Karpas-422 (cell line): ENCODE results near the gene VCAM1. TPM values are rescaled to one million over a fixed set of nuclear protein-coding genes. Genes with fewer than 3 reads are reported as not detected.

Experiments
- DNase-seq: peaks from one replicate; pipeline ENCODE4 v3.0.0-alpha.2; 2015
- H2AFZ ChIP-seq: fragments of 200-600 bp; sonication (generic); 2 replicates; pipeline ENCODE4 v1.6.1; 2014; ENCODE audit warnings: antibody characterized with exemption, low read length, mixed read lengths
- H3K27ac ChIP-seq: fragments of 200-600 bp; sonication (generic); 2 replicates; pipeline ENCODE4 v1.5.1; 2014; ENCODE audit warnings: mild to moderate bottlenecking, low read length, moderate library complexity
- H3K27me3 ChIP-seq: fragments of 200-600 bp; sonication (generic); 2 replicates; pipeline ENCODE4 v1.6.1; 2014; ENCODE audit warnings: low read length, mixed read lengths
- H3K36me3 ChIP-seq: fragments of 200-600 bp; sonication (generic); 2 replicates; pipeline ENCODE4 v1.6.1; 2014; ENCODE audit warnings: low read length, mixed read lengths; ENCODE audit not compliant: insufficient read depth
- H3K4me1 ChIP-seq: fragments of 200-600 bp; sonication (generic); 2 replicates; pipeline ENCODE4 v1.6.1; 2014; ENCODE audit warnings: mild to moderate bottlenecking, low read length, mixed read lengths
- H3K4me2 ChIP-seq: fragments of 200-600 bp; sonication (generic); 2 replicates; pipeline ENCODE4 v1.6.1; 2014; ENCODE audit warnings: low read length, low read depth, mild to moderate bottlenecking; ENCODE audit not compliant: poor library complexity, severe bottlenecking
- H3K4me3 ChIP-seq: fragments of 200-600 bp; sonication (generic); 2 replicates; pipeline ENCODE4 v1.5.1; 2014; ENCODE audit warnings: mild to moderate bottlenecking, antibody characterized with exemption, low read length, mixed read lengths
- H3K79me2 ChIP-seq: fragments of 200-600 bp; sonication (generic); 2 replicates; pipeline ENCODE4 v1.6.1; 2014; ENCODE audit warnings: mild to moderate bottlenecking, low read length, mixed read lengths
- H3K9ac ChIP-seq: fragments of 200-600 bp; sonication (generic); 2 replicates; pipeline ENCODE4 v1.6.0; 2014; ENCODE audit warnings: low read length
- H3K9me2 ChIP-seq: fragments of 200-600 bp; sonication (generic), shearing (Covaris generic); replicated peaks from 2 replicates; pipeline ENCODE4 v1.6.0; 2014; ENCODE audit warnings: mild to moderate bottlenecking, low read length, moderate library complexity; ENCODE audit not compliant: insufficient read depth
- H3K9me3 ChIP-seq: fragments of 300-700, 200-600 bp; sonication (generic); 2 replicates; pipeline ENCODE4 v1.6.1; 2014; ENCODE audit warnings: low read length, mixed read lengths
- H4K20me1 ChIP-seq: fragments of 200-600 bp; sonication (generic); 2 replicates; pipeline ENCODE4 v1.6.1; 2014; ENCODE audit warnings: mild to moderate bottlenecking, antibody characterized with exemption, low read length, low read depth; ENCODE audit not compliant: insufficient read depth
- total RNA-seq: library from RNA; depleted of rRNA; stranded (reverse); fragments of >200 nt; shearing (Covaris generic); gene quantifications from 2 replicates; pipeline ENCODE4 v1.2.3, GENCODE V29; 2014; ENCODE audit warnings: low replicate concordance; rRNA removed

VCAM1 gene
- total RNA-seq = not detected in 2 replicates

- H3K9me2 ChIP-seq = 0 out of 2 replicates have a peak, but pooled peaks cover 3% of the 10 kb centered on the region
- no peak within 1 kb of the TSS for H3K9ac ChIP-seq
- H3K36me3 ChIP-seq = no peaks in the 10 kb centered on the region
- no peak for DNase-seq
- no peak within 1 kb of the TSS for H3K27ac ChIP-seq
- no peak within 1 kb of the TSS for H2AFZ ChIP-seq
- no peaks in the 10 kb centered on the region for H4K20me1 ChIP-seq
- no peaks in the 10 kb centered on the region for H3K79me2 ChIP-seq
- H3K4me3 ChIP-seq = no peak within 1 kb of the TSS
- H3K27me3 ChIP-seq = no peaks in the 10 kb centered on the region
- H3K4me1 ChIP-seq = no peaks in the 10 kb centered on the region
- H3K4me2 ChIP-seq = no peak within 1 kb of the TSS
- H3K9me3 ChIP-seq = no peaks in the 10 kb centered on the region
These were observed at the start of gene VCAM1 for GRCh38 chr1:100719490-100719889. VCAM1 (plus strand) TSS chr1:100719742; CDS start chr1:100719861, 119 bp downstream.

GRCh38 chr1:100670083-100670482 lies 49.5 kb upstream of the VCAM1 start:
- H3K9me3 ChIP-seq = no peaks in the 10 kb centered on the region

GRCh38 chr1:100671601-100672000 lies 47.9 kb upstream of the VCAM1 start:
- Histone ChIP-seq H3K36me3 (no peaks in the 10 kb centered on the region), H3K4me1 (no peaks in the 10 kb centered on the region), H3K27me3 (no peaks in the 10 kb centered on the region), H3K9me2 (no peaks in the 10 kb centered on the region), H3K9ac (no peak overlapping the region), H3K9me3 (no peaks in the 10 kb centered on the region), H2AFZ (no peak overlapping the region), H3K4me3 (no peak overlapping the region), H3K79me2 (no peaks in the 10 kb centered on the region), H4K20me1 (no peaks in the 10 kb centered on the region), H3K4me2 (no peak overlapping the region), H3K27ac (no peak overlapping the region)
- no peak for DNase-seq

More at GRCh38 chr1:100670083-100670482, 49.5 kb upstream of the VCAM1 start:
- no peaks in the 10 kb centered on the region for H4K20me1 ChIP-seq
- no peak for DNase-seq
- no peak overlapping the region for H3K9ac ChIP-seq
- H3K36me3 ChIP-seq = no peaks in the 10 kb centered on the region
- H3K4me3 ChIP-seq = no peak overlapping the region
- H3K4me2 ChIP-seq = no peak overlapping the region
- no peaks in the 10 kb centered on the region for H3K4me1 ChIP-seq
- H2AFZ ChIP-seq = no peak overlapping the region
- no peaks in the 10 kb centered on the region for H3K27me3 ChIP-seq
- H3K9me2 ChIP-seq = no peaks in the 10 kb centered on the region
- no peak overlapping the region for H3K27ac ChIP-seq
- H3K79me2 ChIP-seq = no peaks in the 10 kb centered on the region

DNA sequence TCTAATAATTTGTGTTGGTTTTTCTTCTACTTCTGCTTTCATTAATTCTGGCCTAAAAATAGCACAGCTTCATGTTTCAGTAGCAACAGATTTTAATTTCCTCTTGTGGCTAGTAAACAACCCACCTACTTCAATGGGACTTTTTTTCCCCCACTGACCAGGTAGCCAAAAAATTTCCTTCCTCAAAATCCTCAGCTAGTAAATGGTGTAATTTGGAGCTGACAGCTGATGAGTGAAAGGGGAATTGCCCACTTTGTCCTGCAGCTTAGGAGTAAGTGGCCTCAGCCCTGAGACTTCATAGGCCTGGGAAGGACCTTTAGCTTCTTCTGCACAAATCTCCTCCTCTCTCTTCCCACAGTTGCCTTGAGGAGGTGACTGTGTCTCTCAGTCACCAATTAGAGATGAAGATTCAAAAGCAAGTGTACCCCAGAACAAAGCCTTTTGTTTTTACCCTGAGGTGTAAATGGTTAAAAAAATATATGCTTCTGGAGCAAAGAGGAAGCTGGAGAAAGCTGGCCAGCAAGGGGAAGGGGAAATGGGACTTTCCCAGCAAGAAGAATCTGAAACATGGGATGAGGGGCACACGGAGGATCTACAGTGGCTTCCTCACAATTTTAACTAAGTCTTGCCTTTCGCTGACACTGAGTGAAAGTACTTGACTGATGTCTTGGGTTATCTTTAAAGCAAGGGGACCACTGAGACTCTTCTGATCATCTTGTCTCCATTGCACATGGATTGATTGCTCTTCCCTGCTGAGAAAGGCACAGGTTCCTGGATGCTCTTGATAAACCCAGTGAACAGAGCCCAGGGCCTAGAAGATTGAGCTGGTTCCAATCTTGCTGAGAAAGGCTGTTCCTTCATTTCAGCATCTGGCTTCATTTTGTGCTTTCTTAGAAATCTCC lies 35.8 kb upstream of the VCAM1 start:
- H3K4me2 ChIP-seq = no peak overlapping the region
- H3K27me3 ChIP-seq = no peaks in the 10 kb centered on the region
- H3K79me2 ChIP-seq = no peaks in the 10 kb centered on the region
- H2AFZ ChIP-seq = no peak overlapping the region
- no peaks in the 10 kb centered on the region for H3K4me1 ChIP-seq
- no peaks in the 10 kb centered on the region for H3K36me3 ChIP-seq
- H3K4me3 ChIP-seq = no peak overlapping the region
- no peak overlapping the region for H3K9ac ChIP-seq
- no peaks in the 10 kb centered on the region for H4K20me1 ChIP-seq
- H3K27ac ChIP-seq = no peak overlapping the region
- H3K9me2 ChIP-seq = no peaks in the 10 kb centered on the region
- no peaks in the 10 kb centered on the region for H3K9me3 ChIP-seq
- no peak for DNase-seq

DNA sequence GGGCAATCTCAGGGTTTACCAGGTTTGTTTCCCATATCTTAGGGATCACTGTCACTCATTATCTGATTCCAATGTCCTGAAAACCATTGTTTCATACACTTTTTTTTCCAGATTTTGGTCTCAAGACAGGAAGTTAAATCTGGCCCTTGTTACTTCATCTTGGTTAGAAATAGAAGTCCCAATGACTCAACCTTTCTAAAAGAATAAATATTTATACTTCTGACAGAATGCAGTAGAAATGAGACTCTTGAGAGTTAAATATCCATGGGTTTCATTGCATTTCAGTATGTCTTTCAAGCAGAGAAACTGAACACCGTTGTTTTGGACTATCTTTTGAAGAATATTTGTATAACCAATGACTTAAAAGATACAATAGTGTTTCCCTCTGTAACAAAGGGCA lies 19.8 kb upstream of the VCAM1 start:
- Histone ChIP-seq H2AFZ (no peak overlapping the region), H3K27me3 (no peaks in the 10 kb centered on the region)

GRCh38 chr1:100700586-100700985 lies 19.0 kb upstream of the VCAM1 start:
- no peaks in the 10 kb centered on the region for H3K36me3 ChIP-seq
- no peak overlapping the region for H3K9ac ChIP-seq
- H3K4me1 ChIP-seq = no peaks in the 10 kb centered on the region
- DNase-seq = no peak
- no peak overlapping the region for H2AFZ ChIP-seq
- no peaks in the 10 kb centered on the region for H3K9me3 ChIP-seq
- H4K20me1 ChIP-seq = no peaks in the 10 kb centered on the region
- H3K27ac ChIP-seq = no peak overlapping the region
- no peaks in the 10 kb centered on the region for H3K27me3 ChIP-seq
- H3K79me2 ChIP-seq = no peaks in the 10 kb centered on the region
- H3K4me3 ChIP-seq = no peak overlapping the region
- H3K4me2 ChIP-seq = no peak overlapping the region
- 0 out of 2 replicates have a peak, but pooled peaks cover 8% of the 10 kb centered on the region for H3K9me2 ChIP-seq

More for the DNA sequence above, 19.8 kb upstream of the VCAM1 start:
- Histone ChIP-seq H3K36me3 (no peaks in the 10 kb centered on the region), H3K4me3 (no peak overlapping the region), H3K9me3 (no peaks in the 10 kb centered on the region), H3K79me2 (no peaks in the 10 kb centered on the region), H3K27ac (no peak overlapping the region), H3K4me2 (no peak overlapping the region), H3K9ac (no peak overlapping the region), H3K9me2 (0 out of 2 replicates have a peak, but pooled peaks cover 8% of the 10 kb centered on the region), H4K20me1 (no peaks in the 10 kb centered on the region), H3K4me1 (no peaks in the 10 kb centered on the region)
- DNase-seq = no peak

DNA sequence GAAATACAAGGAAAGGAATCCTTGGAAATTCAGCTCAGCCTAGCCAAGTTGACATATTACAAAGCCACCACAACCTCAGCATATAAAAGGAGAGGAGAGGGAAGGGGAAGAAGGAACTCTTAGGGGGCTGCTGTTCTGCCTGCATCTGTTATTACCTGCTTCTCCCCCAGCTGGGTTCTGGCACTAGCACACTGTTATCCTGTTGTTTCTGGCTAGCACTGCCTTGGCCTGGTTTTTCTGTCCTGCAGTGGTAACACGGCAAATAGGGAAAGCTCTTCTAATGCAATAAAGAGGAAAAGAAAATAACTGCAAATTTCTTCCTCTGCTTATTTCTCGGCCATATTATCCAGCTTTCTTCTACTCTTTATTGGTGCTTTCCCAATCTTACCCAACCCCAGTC lies 16.5 kb upstream of the VCAM1 start:
- no peaks in the 10 kb centered on the region for H3K9me3 ChIP-seq
- 0 out of 2 replicates have a peak, but pooled peaks cover 8% of the 10 kb centered on the region for H3K9me2 ChIP-seq
- H3K4me2 ChIP-seq = no peak overlapping the region
- H3K27ac ChIP-seq = no peak overlapping the region
- H3K27me3 ChIP-seq = no peaks in the 10 kb centered on the region
- H3K4me3 ChIP-seq = no peak overlapping the region
- no peaks in the 10 kb centered on the region for H3K4me1 ChIP-seq
- no peaks in the 10 kb centered on the region for H3K79me2 ChIP-seq
- H3K36me3 ChIP-seq = no peaks in the 10 kb centered on the region
- no peak overlapping the region for H2AFZ ChIP-seq
- H3K9ac ChIP-seq = no peak overlapping the region
- H4K20me1 ChIP-seq = no peaks in the 10 kb centered on the region
- DNase-seq = no peak

- no peaks in the 10 kb centered on the region for H3K9me3 ChIP-seq
- H4K20me1 ChIP-seq = no peaks in the 10 kb centered on the region
- H3K9ac ChIP-seq = no peak overlapping the region
- no peak overlapping the region for H3K4me3 ChIP-seq
- no peak for DNase-seq
- 0 out of 2 replicates have a peak, but pooled peaks cover 6% of the 10 kb centered on the region for H3K9me2 ChIP-seq
- no peaks in the 10 kb centered on the region for H3K4me1 ChIP-seq
- H2AFZ ChIP-seq = no peak overlapping the region
- H3K36me3 ChIP-seq = no peaks in the 10 kb centered on the region
- no peaks in the 10 kb centered on the region for H3K27me3 ChIP-seq
- H3K79me2 ChIP-seq = no peaks in the 10 kb centered on the region
- H3K27ac ChIP-seq = no peak overlapping the region
- H3K4me2 ChIP-seq = no peak overlapping the region
These were observed 15.8 kb upstream of the VCAM1 start for GRCh38 chr1:100703716-100704115.
